A549 (cell line): ENCODE results near the gene RNF166. TPM values are rescaled to one million over a fixed set of nuclear protein-coding genes. Genes with fewer than 3 reads are reported as not detected.

Experiments
- ATAC-seq, 2 experiments: fragments of 200-7000 bp in 1 of 2; fragments of >200 bp in 1 of 2; cut with Nextera tagmentation in 1 of 2; cut with Tn5 transposase in 1 of 2; 3 replicates each; pipeline versions ENCODE4 v1.8.0 to v1.9.1; 2018 to 2020; ENCODE audit warnings: mild to moderate bottlenecking in 1 of 2, moderate library complexity in 1 of 2
- CTCF ChIA-PET: fragments of 300-600 bp; sonication (Branson Sonifier 250); formaldehyde crosslinking; extraction: SDS; loops from one replicate; lab custom pipeline; 2021; ENCODE audit warnings: antibody characterized with exemption, inconsistent platforms; lab: Yijun Ruan, JAX
- POLR2A ChIA-PET: fragments of 350-600 bp; formaldehyde crosslinking; extraction: SDS; loops from one replicate; lab custom pipeline; 2021; ENCODE audit warnings: antibody characterized with exemption, inconsistent platforms; lab: Yijun Ruan, JAX
- DNase-seq, 2 experiments: peaks; one replicate each; pipeline versions ENCODE4 v3.0.0 to v3.0.0-alpha.2; 2011 to 2016; ENCODE audit warnings: low read depth in 1 of 2, low spot score in 1 of 2
- FAIRE-seq: peaks from 2 replicates; lab custom pipeline; 2011; peaks lifted over from hg19 to GRCh38; lab: Jason Lieb, UNC
- H3K27ac ChIP-seq, 2 experiments: fragments of >200 bp; sonication (Bioruptor Twin); formaldehyde crosslinking; 3 replicates each; pipeline ENCODE4 v1.5.1; 2016 to 2017
- H3K4me1 ChIP-seq: fragments of >200 bp; sonication (Bioruptor Twin); formaldehyde crosslinking; 3 replicates; pipeline ENCODE4 v1.6.1; 2016
- H3K4me2 ChIP-seq: fragments of >200 bp; sonication (Bioruptor Twin); formaldehyde crosslinking; 3 replicates; pipeline ENCODE4 v1.6.1; 2016
- H3K4me3 ChIP-seq: fragments of >200 bp; sonication (Bioruptor Twin); formaldehyde crosslinking; 3 replicates; pipeline ENCODE4 v1.5.1; 2016
- H3K9me3 ChIP-seq: fragments of >200 bp; sonication (Bioruptor Twin); formaldehyde crosslinking; 3 replicates; pipeline ENCODE4 v1.6.1; 2016
- CBX2 ChIP-seq: fragments of 200-600 bp; sonication (generic); IDR thresholded peaks from 2 replicates; pipeline ENCODE4 v1.6.1; 2016; ENCODE audit warnings: low read depth, mild to moderate bottlenecking, borderline replicate concordance
- CHD2 ChIP-seq: fragments of 150-350 bp; IDR thresholded peaks from 2 replicates; pipeline ENCODE4 v1.6.1; 2014; ENCODE audit warnings: low read length; ENCODE audit not compliant: partially characterized antibody
- CHD4 ChIP-seq: fragments of 200-600 bp; sonication (generic); IDR thresholded peaks from 2 replicates; pipeline ENCODE4 v1.6.1; 2016; ENCODE audit warnings: antibody characterized with exemption, mild to moderate bottlenecking, borderline replicate concordance
- FOSL2 ChIP-seq, 2 experiments: fragments of 450-650 bp in 1 of 2; fragments of >200 bp in 1 of 2; sonication (Bioruptor Twin) in 1 of 2; formaldehyde crosslinking; IDR thresholded peaks; 2 replicates each; pipeline versions ENCODE4 v1.5.0 to v1.6.1; 2016 to 2020; ENCODE audit warnings: mild to moderate bottlenecking in 1 of 2, moderate library complexity in 1 of 2
- HEYL ChIP-seq: fragments of 250-450 bp; sonication (Bioruptor Pico); IDR thresholded peaks from 2 replicates; pipeline ENCODE4 v1.8.0; 2021; ENCODE audit warnings: mild to moderate bottlenecking, moderate library complexity
- JUNB ChIP-seq: fragments of >200 bp; sonication (Bioruptor Twin); formaldehyde crosslinking; IDR thresholded peaks from 2 replicates; pipeline ENCODE4 v1.6.1; 2016
- SREBF2 ChIP-seq: fragments of 450-650 bp; IDR thresholded peaks from 2 replicates; pipeline ENCODE4 v1.6.1; 2014; ENCODE audit warnings: mild to moderate bottlenecking, moderate library complexity
- ZFP36 ChIP-seq: fragments of 450-650 bp; IDR thresholded peaks from 2 replicates; pipeline ENCODE4 v1.6.1; 2014; ENCODE audit warnings: borderline replicate concordance; ENCODE audit not compliant: partially characterized antibody
- ZNF302 ChIP-seq: fragments of 250-450 bp; sonication (Bioruptor Pico); IDR thresholded peaks from 2 replicates; pipeline ENCODE4 v1.9.0; 2021; ENCODE audit warnings: inconsistent platforms, mild to moderate bottlenecking, moderate library complexity
- WGBS: methylation state at CpG from one replicate; pipeline ENCODE4 v1.1.6; 2017; ENCODE audit errors: missing lambda C conversion rate; 5-methylcytosine and 5-hydroxymethylcytosine counted together
- polyA plus RNA-seq, 4 experiments: library from polyadenylated mRNA; depleted of rRNA in 3 of 4; stranded (reverse); fragments of >200 nt; fragmentation: RNase III in 1 of 4; extraction: RNeasy Plus Mini Kit Qiagen cat#74134 plus additional on column Dnase treatment in 1 of 4; gene quantifications; 2 replicates in 3 of 4; 3 replicates in 1 of 4; pipeline ENCODE4 v1.2.3, GENCODE V29; 2011 to 2017
- TF ChIP-seq, protein P1 (sequence below): fragments of >200 bp; sonication (Bioruptor Twin); formaldehyde crosslinking; IDR thresholded peaks from 3 replicates; pipeline ENCODE4 v1.5.1; 2016
- TF ChIP-seq, protein P2 (sequence below): IDR thresholded peaks from 2 replicates; pipeline ENCODE4 v1.6.1; 2012; ENCODE audit warnings: low read depth, borderline replicate concordance
- TF ChIP-seq, protein P3 (sequence below): fragments of 150-350 bp; IDR thresholded peaks from 2 replicates; pipeline ENCODE4 v1.6.1; 2014; ENCODE audit warnings: low read depth, mild to moderate bottlenecking, low read length
- TF ChIP-seq, protein P4 (sequence below): fragments of >200 bp; sonication (Bioruptor Twin); formaldehyde crosslinking; IDR thresholded peaks from 3 replicates; pipeline ENCODE4 v1.6.1; 2016
- TF ChIP-seq, protein P5 (sequence below): fragments of >200 bp; sonication (Bioruptor Twin); formaldehyde crosslinking; IDR thresholded peaks from 2 replicates; pipeline ENCODE4 v1.6.1; 2016

The RNF166 gene
- polyA plus RNA-seq, 2 of the 4 experiments (the other 2 are of a cell fraction) = 9.4 to 11.6 TPM

DNA sequence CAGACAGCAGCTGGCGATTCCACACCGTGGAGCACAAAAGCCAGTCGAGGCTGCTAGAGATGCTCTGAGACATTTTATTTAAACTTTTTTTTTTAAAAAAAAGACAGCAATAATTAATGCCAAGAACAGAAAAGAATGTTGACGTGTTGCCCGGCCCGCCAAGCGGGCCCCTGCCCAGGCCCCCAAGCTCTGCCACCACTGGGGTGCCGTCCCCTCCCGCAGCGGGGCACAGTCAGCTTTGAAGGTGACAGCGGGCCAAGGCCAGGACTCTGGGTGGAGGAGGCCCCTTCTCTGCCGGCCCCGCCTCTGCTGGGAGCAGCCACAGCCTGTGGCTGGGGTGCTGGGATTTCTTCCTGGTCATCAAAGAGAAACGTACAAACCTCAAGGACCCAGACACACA, 9.8 kb downstream of the RNF166 start (continued):
- no peak for TF ChIP-seq CBX2
- TF ChIP-seq, protein P1, sequence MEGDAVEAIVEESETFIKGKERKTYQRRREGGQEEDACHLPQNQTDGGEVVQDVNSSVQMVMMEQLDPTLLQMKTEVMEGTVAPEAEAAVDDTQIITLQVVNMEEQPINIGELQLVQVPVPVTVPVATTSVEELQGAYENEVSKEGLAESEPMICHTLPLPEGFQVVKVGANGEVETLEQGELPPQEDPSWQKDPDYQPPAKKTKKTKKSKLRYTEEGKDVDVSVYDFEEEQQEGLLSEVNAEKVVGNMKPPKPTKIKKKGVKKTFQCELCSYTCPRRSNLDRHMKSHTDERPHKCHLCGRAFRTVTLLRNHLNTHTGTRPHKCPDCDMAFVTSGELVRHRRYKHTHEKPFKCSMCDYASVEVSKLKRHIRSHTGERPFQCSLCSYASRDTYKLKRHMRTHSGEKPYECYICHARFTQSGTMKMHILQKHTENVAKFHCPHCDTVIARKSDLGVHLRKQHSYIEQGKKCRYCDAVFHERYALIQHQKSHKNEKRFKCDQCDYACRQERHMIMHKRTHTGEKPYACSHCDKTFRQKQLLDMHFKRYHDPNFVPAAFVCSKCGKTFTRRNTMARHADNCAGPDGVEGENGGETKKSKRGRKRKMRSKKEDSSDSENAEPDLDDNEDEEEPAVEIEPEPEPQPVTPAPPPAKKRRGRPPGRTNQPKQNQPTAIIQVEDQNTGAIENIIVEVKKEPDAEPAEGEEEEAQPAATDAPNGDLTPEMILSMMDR = no peak

DNA sequence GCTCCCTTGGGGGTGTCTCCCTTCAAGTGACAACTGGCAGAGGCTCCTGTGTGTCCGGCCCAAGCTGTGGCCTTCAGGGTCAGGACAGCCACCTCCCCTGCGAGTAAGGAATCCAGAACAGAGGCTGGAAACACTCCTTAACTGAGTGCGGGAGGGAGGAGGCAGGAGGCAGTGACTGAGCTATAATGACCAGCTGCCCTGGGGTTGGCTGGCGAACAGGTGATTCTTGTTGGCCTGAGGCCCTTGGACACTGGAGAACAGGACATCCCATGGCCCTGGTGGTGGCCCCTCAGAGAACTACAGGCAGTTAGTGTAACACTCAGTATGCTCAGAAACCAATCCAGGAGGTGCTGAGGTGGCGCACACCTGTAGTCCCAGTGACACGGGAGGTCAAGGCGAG, 10.5 kb downstream of the RNF166 start:
- no peak for FAIRE-seq
- WGBS = 92% methylated on average over 5 of the region's 7 CpGs

DNA sequence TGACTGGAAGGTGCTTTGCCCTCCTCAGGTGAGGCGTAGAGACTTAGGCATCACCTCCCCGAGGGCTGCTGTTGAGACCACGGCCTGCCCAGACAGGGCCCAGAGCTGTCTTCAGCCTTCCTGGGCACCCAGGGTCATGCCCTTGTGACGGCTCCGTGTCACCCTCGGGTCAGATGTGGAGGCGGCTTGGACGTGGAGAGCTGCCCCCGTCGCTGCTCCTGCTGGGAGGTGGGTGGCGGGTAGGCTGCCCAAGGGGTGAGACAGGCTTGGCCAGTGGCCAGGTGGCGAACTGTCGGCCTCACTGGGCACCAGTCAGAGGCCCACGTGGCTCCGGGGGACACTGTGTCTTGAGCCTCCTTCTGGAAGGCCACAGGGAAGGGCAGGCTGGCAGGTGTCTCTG, 11.0 kb downstream of the RNF166 start:
- TF ChIP-seq, protein P2, sequence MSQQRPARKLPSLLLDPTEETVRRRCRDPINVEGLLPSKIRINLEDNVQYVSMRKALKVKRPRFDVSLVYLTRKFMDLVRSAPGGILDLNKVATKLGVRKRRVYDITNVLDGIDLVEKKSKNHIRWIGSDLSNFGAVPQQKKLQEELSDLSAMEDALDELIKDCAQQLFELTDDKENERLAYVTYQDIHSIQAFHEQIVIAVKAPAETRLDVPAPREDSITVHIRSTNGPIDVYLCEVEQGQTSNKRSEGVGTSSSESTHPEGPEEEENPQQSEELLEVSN = no peak
- TF ChIP-seq, protein P3, sequence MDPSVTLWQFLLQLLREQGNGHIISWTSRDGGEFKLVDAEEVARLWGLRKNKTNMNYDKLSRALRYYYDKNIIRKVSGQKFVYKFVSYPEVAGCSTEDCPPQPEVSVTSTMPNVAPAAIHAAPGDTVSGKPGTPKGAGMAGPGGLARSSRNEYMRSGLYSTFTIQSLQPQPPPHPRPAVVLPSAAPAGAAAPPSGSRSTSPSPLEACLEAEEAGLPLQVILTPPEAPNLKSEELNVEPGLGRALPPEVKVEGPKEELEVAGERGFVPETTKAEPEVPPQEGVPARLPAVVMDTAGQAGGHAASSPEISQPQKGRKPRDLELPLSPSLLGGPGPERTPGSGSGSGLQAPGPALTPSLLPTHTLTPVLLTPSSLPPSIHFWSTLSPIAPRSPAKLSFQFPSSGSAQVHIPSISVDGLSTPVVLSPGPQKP = no peak
- TF ChIP-seq, protein P4, sequence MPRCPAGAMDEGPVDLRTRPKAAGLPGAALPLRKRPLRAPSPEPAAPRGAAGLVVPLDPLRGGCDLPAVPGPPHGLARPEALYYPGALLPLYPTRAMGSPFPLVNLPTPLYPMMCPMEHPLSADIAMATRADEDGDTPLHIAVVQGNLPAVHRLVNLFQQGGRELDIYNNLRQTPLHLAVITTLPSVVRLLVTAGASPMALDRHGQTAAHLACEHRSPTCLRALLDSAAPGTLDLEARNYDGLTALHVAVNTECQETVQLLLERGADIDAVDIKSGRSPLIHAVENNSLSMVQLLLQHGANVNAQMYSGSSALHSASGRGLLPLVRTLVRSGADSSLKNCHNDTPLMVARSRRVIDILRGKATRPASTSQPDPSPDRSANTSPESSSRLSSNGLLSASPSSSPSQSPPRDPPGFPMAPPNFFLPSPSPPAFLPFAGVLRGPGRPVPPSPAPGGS = no peak
- TF ChIP-seq, protein P5, sequence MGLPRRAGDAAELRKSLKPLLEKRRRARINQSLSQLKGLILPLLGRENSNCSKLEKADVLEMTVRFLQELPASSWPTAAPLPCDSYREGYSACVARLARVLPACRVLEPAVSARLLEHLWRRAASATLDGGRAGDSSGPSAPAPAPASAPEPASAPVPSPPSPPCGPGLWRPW = no peak
- TF ChIP-seq JUNB = no peak
- TF ChIP-seq FOSL2 (IDR thresholded peaks at IDR 0.05) = no peak
- no peak for TF ChIP-seq FOSL2 (CRISPR knock-in tag; IDR thresholded peaks at IDR 0.05)
- TF ChIP-seq ZFP36 = no peak
- no peak for TF ChIP-seq ZNF302 (CRISPR knock-in tag)
- TF ChIP-seq HEYL (CRISPR knock-in tag) = no peak
- TF ChIP-seq, all 56 proteins: peak for 0
- H3K4me3 ChIP-seq = no peak overlapping the region

More for the DNA sequence above, 10.5 kb downstream of the RNF166 start:
- Histone ChIP-seq H3K4me1 (no peaks in the 10 kb centered on the region), H3K4me3 (no peak overlapping the region), H3K27ac (no peak overlapping the region), H3K4me2 (no peak overlapping the region), H3K9me3 (no peaks in the 10 kb centered on the region)
- CTCF ChIA-PET = interaction anchor here (0.7 to 2.1 kb wide), 4 partner anchors 9 to 162 kb away, joined by 3 to 7 read pairs (median 5); partner anchors contain the start of gene SNAI3
- ATAC-seq (no peak), DNase-seq (no peak)
- POLR2A ChIA-PET = no interaction called here
- TF ChIP-seq CHD2 = no peak

DNA sequence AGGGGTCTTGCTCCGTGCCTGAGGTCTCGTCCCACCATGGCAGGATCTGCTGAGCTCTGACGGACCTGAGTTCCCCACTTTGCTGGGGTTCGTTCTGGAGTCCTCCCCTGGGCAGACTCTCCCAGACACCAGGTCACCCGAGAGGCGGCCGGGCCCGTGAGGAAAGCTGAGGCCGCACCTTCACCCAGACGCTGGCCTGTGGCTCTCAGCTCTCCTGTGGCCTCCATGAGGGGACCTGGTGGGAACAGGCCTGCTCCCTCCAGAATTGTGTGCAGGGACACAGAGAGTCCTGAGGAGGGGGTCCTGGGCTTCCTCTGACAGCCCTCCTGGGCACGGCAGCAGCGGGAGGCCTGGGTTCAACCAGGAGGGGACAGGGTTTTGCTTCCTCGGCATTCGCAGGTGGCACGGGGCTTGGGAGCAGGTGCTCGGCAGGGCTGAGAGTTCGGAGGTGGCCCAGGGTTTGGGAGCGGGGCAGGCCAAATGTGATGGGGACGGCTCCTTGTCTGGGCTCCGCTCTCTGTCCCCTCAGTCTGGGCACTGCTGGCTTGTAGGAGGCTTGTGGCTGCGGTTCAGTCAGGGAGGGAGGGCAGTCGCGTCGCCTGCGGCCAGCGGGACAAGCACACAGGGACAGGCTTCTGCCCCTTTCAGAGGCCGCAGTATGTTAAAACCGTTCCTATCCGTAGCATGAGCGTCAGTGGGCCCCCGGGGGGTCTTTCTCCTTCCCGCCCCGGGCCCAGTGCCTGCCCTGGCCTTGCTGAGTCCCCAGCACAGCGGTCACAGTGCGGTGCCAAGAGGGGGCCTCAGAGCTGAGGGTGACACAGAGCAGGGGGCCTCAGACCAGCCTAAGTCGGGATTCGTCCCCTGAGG, 11.8 kb downstream of the RNF166 start:
- WGBS = 84% methylated on average over 26 of the region's 37 CpGs
- POLR2A ChIA-PET = no interaction called here

More for the DNA sequence above, 11.0 kb downstream of the RNF166 start:
- ChIA-PET POLR2A (no interaction called here), CTCF (interaction anchor here (1.6 to 2.1 kb wide), 2 partner anchors 8 to 42 kb away, joined by 6 to 7 read pairs; partner anchors contain the start of gene SNAI3)
- H3K4me2 ChIP-seq = no peak overlapping the region
- no peaks in the 10 kb centered on the region for H3K4me1 ChIP-seq
- WGBS = 93% methylated on average over 3 of the region's 15 CpGs
- H3K9me3 ChIP-seq = no peaks in the 10 kb centered on the region
- H3K27ac ChIP-seq = no peak overlapping the region
- no peak for ATAC-seq
- no peak for DNase-seq
- no peak for FAIRE-seq

More for the DNA sequence above, 11.8 kb downstream of the RNF166 start:
- CTCF ChIA-PET = interaction anchor here (2.1 kb wide), 1 partner anchor 8 kb away, joined by 6 read pairs; the partner anchor contains the start of gene SNAI3
- DNase-seq (no peak), FAIRE-seq (no peak), ATAC-seq (no peak)
- Histone ChIP-seq H3K27ac (no peak overlapping the region), H3K9me3 (no peaks in the 10 kb centered on the region), H3K4me3 (no peak overlapping the region), H3K4me2 (no peak overlapping the region), H3K4me1 (no peaks in the 10 kb centered on the region)
- TF ChIP-seq, protein P3 = no peak
- TF ChIP-seq SREBF2 (no peak), CHD4 (no peak)
- TF ChIP-seq, protein P1 = no peak
